OCI-LY3 (cell line): Measurements from ENCODE around the gene ZNF592.

ENCODE experiments used
- CTCF ChIP-seq: fragments of 200-600, 300-600 bp; sonication (generic); IDR thresholded peaks from 2 replicates; pipeline ENCODE4 v1.5.1; 2014; ENCODE audit warnings: antibody characterized with exemption, low read length, low read depth
- EZH2phosphoT487 ChIP-seq: fragments of 200-600 bp; shearing (Covaris generic); IDR thresholded peaks from 2 replicates; pipeline ENCODE4 v1.6.1; 2018; ENCODE audit warnings: antibody characterized with exemption, mixed run types, low read depth

GRCh38 chr15:84772031-84772430 lies 23.6 kb downstream of the ZNF592 start:
- TF ChIP-seq CTCF (no peak), EZH2phosphoT487 (no peak)
